Measurements from ENCODE around the gene ZYG11B. TPM values are rescaled to one million over a fixed set of nuclear protein-coding genes. Genes with fewer than 3 reads are reported as not detected.

Gene ZYG11B
- total and polyA plus RNA-seq, 2 donors (not counting 3 experiments of a cell fraction or from before 2014, with no cell fraction given) = 8.2 to 27.2 TPM

DNA sequence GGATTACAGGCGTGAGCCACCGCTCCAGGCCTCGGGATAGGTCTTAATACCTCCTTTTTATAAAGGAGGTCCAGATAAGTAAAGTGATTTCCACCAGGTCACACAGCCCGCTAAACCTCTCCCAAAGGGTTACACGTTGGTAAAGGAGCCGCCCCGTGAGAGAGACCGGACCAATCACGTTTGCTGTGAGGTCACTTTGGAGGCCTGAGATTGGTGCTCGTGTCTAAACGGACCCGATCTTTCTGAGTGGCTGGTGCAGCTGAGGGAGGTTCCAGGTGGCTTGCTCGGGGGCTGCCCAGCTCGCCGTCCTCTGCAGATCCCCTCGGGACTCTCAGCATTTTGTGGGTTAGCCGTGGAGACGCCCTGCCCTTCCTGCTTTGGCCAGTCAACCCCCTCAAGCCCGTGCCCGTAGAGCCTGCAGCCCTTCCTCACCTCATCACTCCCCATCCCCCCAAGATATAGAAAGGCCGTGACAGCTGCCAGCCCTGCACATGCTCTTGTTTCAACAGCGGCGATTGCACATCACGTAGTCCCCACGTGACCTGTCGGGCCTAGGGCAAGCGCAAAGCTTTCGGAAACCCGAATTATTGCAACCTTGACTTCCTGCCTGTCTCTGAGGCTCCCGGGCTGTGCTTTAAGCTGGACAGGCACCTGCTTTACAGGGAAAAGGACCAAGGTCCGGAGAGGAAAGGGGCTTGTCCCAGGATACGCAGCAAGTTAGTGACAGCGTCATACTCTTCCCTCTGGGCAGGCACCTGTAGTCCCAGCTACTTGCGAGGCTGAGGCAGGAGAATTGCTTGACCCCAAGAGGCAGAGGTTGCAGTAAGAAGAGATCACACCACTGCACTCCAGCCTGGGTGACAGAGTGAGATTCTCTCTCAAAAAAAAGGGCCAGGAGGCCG lies 23.1 kb upstream of the ZYG11B start:
- ChIA-PET CTCF (interaction anchor here (0.7 to 1.5 kb wide), 3 partner anchors 17 to 479 kb away, joined by 3 to 7 read pairs (median 4); partner anchors contain the start of gene ZYG11A), POLR2A (no interaction called here)
- Histone ChIP-seq H3K4me1 (ENCODE audit: control insufficient read depth, extremely low read depth, insufficient read depth, low read length) (peaks cover 8% of the 10 kb centered on the region), H4K20me1 (replicated peaks; ENCODE audit: control insufficient read depth, extremely low read depth, insufficient read depth, low read length) (no peaks in the 10 kb centered on the region), H3K27ac (ENCODE audit: insufficient read depth, low read depth, low read length) (peak overlapping the region; percentile 2), H3K36me3 (ENCODE audit: control insufficient read depth in 2 of 2, extremely low read depth in 1 of 2, insufficient read depth in 2 of 2, low read length in 2 of 2) (no peaks in the 10 kb centered on the region), H3K4me2 (ENCODE audit: insufficient read depth, low read length) (peak overlapping the region; percentile 75), H3K79me2 (ENCODE audit: control insufficient read depth, insufficient read depth, low read length) (no peaks in the 10 kb centered on the region), H3K9me1 (replicated peaks; ENCODE audit: control insufficient read depth, extremely low read depth, insufficient read depth, low read length) (no peaks in the 10 kb centered on the region), H3K9ac (replicated peaks; ENCODE audit: extremely low read depth, insufficient read depth, low read length) (peak overlapping the region; percentile 56), H3K9me3 (replicated peaks; ENCODE audit: control insufficient read depth, insufficient read depth, low read length) (no peaks in the 10 kb centered on the region), H3K27me3 (ENCODE audit: control insufficient read depth in 2 of 2, insufficient read depth in 2 of 2, low read length in 2 of 2) (peaks cover 0 to 9% of the 10 kb centered on the region in 2 experiments), H2AFZ (ENCODE audit: low read depth, low read length) (peak overlapping the region; percentile 92), H3K4me3 (replicated peaks in 1 of 3; ENCODE audit: insufficient read depth in 1 of 3, low read depth in 1 of 3, low read length in 3 of 3) (peak overlapping the region; percentile 15 to 48 (median 32))
- intact Hi-C loops (cut with micrococcal nuclease) (loop anchor here (5.0 kb wide), 3 partner anchors 139 to 344 kb away; partner anchors contain the start of genes ECHDC2 and ZYG11A), dilution Hi-C loops (cut with MboI; ENCODE audit: extremely low pct_ligation_motif_present, low sequenced_read_pairs) (no loop called here)
- FAIRE-seq (peak; percentile 95), DNase-seq (ENCODE audit: low read depth, low spot score) (peak; percentile 89)
- no TSS peak for BruUV-seq (replicated peaks)
- TF ChIP-seq POLR2A (IDR thresholded peaks at IDR 0.05; ENCODE audit: low read depth, low read length) = peak; percentile 54
- TF ChIP-seq FOS (IDR thresholded peaks at IDR 0.05; ENCODE audit: borderline replicate concordance, insufficient read depth, low read length) = no peak
- TF ChIP-seq, protein P1, sequence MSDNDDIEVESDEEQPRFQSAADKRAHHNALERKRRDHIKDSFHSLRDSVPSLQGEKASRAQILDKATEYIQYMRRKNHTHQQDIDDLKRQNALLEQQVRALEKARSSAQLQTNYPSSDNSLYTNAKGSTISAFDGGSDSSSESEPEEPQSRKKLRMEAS (IDR thresholded peaks at IDR 0.05; ENCODE audit: insufficient read depth, insufficient read length) = peak; percentile 92
- peak; percentile 24 for TF ChIP-seq POLR2AphosphoS5 (IDR thresholded peaks at IDR 0.05; ENCODE audit: insufficient read depth, low read depth, low read length)
- TF ChIP-seq MYC (IDR thresholded peaks at IDR 0.05; ENCODE audit: low read depth, low read length) = no peak

DNA sequence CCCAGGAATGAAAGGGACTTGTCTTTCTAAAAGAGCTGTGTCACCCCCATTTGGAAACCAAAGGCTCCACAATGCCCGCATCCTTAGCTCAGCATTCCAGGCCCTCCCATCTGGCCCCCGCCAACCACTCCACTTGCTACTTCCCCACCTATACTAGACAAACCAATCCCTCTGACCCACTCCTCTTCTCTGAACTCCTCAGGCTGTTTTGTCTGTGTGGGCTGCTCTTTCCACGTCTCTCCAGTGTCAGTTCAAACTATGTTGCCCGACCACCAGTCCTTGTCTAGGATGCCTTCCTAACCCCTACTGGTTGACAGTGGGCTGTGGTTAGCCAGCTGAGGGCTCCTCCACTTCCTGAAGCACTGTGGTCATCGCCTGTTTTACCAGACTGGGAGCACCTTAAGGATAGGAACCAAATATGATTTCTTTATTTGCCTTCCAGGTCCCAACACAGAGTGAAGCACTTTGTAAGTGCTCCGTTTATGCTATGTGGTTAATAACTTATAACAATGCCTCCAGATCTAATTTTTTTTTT lies 20.1 kb upstream of the ZYG11B start:
- dilution Hi-C loops (cut with MboI; ENCODE audit: extremely low pct_ligation_motif_present, low sequenced_read_pairs) (no loop called here), intact Hi-C loops (cut with micrococcal nuclease) (no loop called here)
- no peak overlapping the region for H3K9ac ChIP-seq (replicated peaks; ENCODE audit: extremely low read depth, insufficient read depth, low read length)
- H3K4me2 ChIP-seq (ENCODE audit: insufficient read depth, low read length) = no peak overlapping the region
- no TSS peak for BruUV-seq (replicated peaks)
- ChIA-PET CTCF (no interaction called here), POLR2A (no interaction called here)
- H3K4me3 ChIP-seq (replicated peaks in 1 of 3; ENCODE audit: insufficient read depth in 1 of 3, low read depth in 1 of 3, low read length in 3 of 3) = no peak overlapping the region
- H3K4me1 ChIP-seq (ENCODE audit: control insufficient read depth, extremely low read depth, insufficient read depth, low read length) = peaks cover 2% of the 10 kb centered on the region
- no peaks in the 10 kb centered on the region for H3K9me1 ChIP-seq (replicated peaks; ENCODE audit: control insufficient read depth, extremely low read depth, insufficient read depth, low read length)
- no peaks in the 10 kb centered on the region for H4K20me1 ChIP-seq (replicated peaks; ENCODE audit: control insufficient read depth, extremely low read depth, insufficient read depth, low read length)
- no peaks in the 10 kb centered on the region for H3K36me3 ChIP-seq (ENCODE audit: control insufficient read depth in 2 of 2, extremely low read depth in 1 of 2, insufficient read depth in 2 of 2, low read length in 2 of 2)
- no peaks in the 10 kb centered on the region for H3K79me2 ChIP-seq (ENCODE audit: control insufficient read depth, insufficient read depth, low read length)
- DNase-seq (ENCODE audit: low read depth, low spot score) = no peak
- H3K9me3 ChIP-seq (replicated peaks; ENCODE audit: control insufficient read depth, insufficient read depth, low read length) = no peaks in the 10 kb centered on the region
- FAIRE-seq = no peak
- TF ChIP-seq, protein P2, sequence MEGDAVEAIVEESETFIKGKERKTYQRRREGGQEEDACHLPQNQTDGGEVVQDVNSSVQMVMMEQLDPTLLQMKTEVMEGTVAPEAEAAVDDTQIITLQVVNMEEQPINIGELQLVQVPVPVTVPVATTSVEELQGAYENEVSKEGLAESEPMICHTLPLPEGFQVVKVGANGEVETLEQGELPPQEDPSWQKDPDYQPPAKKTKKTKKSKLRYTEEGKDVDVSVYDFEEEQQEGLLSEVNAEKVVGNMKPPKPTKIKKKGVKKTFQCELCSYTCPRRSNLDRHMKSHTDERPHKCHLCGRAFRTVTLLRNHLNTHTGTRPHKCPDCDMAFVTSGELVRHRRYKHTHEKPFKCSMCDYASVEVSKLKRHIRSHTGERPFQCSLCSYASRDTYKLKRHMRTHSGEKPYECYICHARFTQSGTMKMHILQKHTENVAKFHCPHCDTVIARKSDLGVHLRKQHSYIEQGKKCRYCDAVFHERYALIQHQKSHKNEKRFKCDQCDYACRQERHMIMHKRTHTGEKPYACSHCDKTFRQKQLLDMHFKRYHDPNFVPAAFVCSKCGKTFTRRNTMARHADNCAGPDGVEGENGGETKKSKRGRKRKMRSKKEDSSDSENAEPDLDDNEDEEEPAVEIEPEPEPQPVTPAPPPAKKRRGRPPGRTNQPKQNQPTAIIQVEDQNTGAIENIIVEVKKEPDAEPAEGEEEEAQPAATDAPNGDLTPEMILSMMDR (IDR thresholded peaks at IDR 0.05; ENCODE audit: extremely low read depth in 1 of 2, insufficient read depth in 1 of 2, low read depth in 1 of 2, low read length in 2 of 2) = no peak
- TF ChIP-seq POLR2A (IDR thresholded peaks at IDR 0.05; ENCODE audit: low read depth, low read length) = no peak
- no peak for TF ChIP-seq GATA2 (IDR thresholded peaks at IDR 0.05; ENCODE audit: insufficient read depth, insufficient read length, low read depth, low read length)
- TF ChIP-seq, protein P1 (IDR thresholded peaks at IDR 0.05; ENCODE audit: insufficient read depth, insufficient read length) = no peak
- TF ChIP-seq FOS (IDR thresholded peaks at IDR 0.05; ENCODE audit: borderline replicate concordance, insufficient read depth, low read length) = no peak
- TF ChIP-seq MYC (IDR thresholded peaks at IDR 0.05; ENCODE audit: low read depth, low read length) = no peak
- H3K27ac ChIP-seq (ENCODE audit: insufficient read depth, low read depth, low read length) = no peak overlapping the region
- H3K27me3 ChIP-seq (ENCODE audit: control insufficient read depth in 2 of 2, insufficient read depth in 2 of 2, low read length in 2 of 2) = peaks cover 0 to 9% of the 10 kb centered on the region in 2 experiments
- no peak overlapping the region for H2AFZ ChIP-seq (ENCODE audit: low read depth, low read length)
